AG09319 (cell line): ENCODE data around the gene ACER3.

Experiments used
- DNase-seq: peaks from one replicate; pipeline ENCODE4 v3.0.0-alpha.2; 2010; ENCODE audit warnings: low read depth; ENCODE audit errors: extremely low read depth
- CTCF ChIP-seq: IDR thresholded peaks from 2 replicates; pipeline ENCODE4 v1.5.1; 2011; ENCODE audit warnings: low read depth, mild to moderate bottlenecking, inconsistent platforms, low read length, moderate library complexity

Gene ACER3

DNA sequence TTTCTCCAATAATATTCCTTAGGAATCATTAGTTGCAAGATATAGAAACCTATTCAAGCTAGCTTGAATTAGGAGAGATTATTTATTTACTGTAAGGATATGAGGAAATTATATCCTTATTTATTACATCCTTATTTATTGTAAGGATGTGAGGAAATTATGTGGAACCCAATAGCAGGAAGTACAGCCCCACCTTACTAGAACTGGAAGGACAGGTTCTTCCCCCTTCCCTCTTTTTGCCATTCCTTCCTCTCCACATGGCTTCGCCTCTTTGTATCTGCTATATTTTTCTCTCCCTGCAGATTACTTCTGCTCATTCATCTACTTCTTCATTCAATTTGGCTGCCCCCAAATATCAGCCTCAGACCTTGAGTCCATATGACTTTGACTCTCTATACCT is 124.0 kb downstream of the ACER3 start:
- no peak for DNase-seq

DNA sequence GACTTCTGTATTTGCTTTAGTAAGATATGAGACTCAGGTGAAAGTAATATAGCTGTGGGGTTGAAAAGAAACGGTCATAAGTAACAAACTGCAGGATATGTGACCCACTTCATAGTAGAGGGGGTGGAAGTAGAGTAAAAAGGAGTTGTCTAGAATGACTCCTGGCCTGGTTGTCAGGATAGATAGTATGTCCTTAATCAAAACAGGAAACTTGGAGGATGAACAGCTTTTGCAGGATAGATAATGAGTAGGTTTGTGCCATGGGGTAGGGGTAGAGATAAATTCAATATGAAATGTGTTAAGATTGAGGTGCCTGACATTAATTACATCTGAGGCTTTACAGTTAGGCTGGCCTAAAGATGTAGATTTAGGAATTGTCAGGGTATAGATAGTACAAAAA is 126.5 kb downstream of the ACER3 start:
- TF ChIP-seq CTCF: no peak
- no peak for DNase-seq

More for the DNA sequence above, 124.0 kb downstream of the ACER3 start:
- no peak for TF ChIP-seq CTCF

DNA sequence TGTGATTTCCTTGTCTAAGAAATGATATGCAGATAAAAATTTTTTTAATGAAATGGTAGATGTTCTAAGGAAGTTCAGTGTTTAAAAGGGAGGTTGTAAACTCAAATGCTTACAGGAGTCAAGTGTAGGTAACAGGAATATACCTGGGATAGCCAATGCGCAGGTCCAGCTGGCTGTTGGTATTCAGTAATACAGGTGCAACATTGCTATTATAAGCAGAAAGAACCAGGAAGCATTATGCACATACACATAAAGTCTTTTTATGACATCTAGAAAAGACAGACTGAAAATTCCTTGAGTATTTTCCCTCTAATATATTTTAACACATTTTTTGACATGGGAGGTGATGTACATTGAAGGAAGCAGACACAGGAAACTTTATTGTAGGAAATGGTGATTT is 129.9 kb downstream of the ACER3 start:
- no peak for TF ChIP-seq CTCF
- DNase-seq: no peak

DNA sequence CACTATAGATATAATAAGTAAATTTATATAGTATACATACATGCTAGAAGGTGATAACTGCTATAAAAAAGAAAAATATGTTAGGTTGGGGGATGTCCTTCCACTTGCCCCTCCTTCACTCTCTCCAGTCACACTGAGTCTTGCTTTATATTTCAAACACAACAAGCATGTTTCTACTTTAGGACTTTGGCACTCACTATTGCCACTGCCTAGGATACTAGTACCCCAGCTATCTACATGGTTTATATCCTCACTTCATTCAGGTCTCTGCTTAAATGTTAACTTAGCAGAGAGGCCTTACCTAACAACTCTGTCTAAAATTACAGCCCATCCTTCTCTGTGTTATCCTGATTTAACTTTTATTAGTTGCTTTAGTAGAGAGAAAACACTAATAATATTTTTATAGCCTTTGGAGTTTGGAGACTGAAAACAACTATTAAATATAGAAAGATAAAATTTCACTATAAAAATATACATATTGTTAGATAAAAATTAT is 134.4 kb downstream of the ACER3 start:
- no peak for TF ChIP-seq CTCF

GRCh38 chr11:76997512-76997911 is 136.8 kb downstream of the ACER3 start:
- TF ChIP-seq CTCF: no peak
- DNase-seq: no peak

More for the DNA sequence above, 134.4 kb downstream of the ACER3 start:
- no peak for DNase-seq

GRCh38 chr11:76999597-76999996 is 138.9 kb downstream of the ACER3 start:
- DNase-seq: no peak
- no peak for TF ChIP-seq CTCF

DNA sequence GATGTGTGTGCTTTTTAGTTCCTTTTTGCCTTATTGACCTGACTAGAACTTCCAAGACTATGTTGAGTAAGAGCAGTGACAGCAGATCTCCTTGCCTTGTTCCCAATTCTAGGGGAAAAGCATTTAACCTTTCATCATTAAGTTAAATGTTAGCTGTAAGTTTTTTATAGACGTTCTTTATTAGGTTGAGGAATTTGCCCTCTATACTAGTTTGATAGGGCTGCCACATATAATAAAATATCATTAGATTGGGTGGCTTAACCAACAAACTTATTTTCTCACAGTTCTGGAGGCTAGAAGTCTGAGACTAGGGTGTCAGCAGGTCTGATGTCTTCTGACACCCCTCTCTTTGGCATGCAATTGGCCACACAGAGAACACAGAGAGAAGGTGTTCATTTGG is 140.9 kb downstream of the ACER3 start:
- no peak for DNase-seq
- TF ChIP-seq CTCF: no peak
